Erythroblast (primary cell): Measurements from ENCODE around the gene XRCC5.

Experiments
- GATA1 ChIP-seq: IDR thresholded peaks from 2 replicates; pipeline ENCODE4 v1.6.1; 2011; ENCODE audit warnings: low read depth, mild to moderate bottlenecking, control low read depth, low read length, moderate library complexity
- POLR2A ChIP-seq: IDR thresholded peaks from 2 replicates; pipeline ENCODE4 v1.6.1; 2011; ENCODE audit warnings: mild to moderate bottlenecking, low read length

- TF ChIP-seq POLR2A (no peak), GATA1 (no peak)
Measured at GRCh38 chr2:216064014-216064630, 45.0 kb upstream of the XRCC5 start.
